Ramos (cell line): ENCODE measurements around the gene OLFM2.
"Not testable (repeated sequence)": the region's sequence is repeated elsewhere in the genome, so short reads cannot be mapped to it uniquely, and the experiment has no call there.

Experiments
- in situ Hi-C: fragments of 300-500 bp; cut with MboI; formaldehyde crosslinking; loops from one replicate; pipeline ENCODE4 v1.14.3; 2022; ENCODE audit warnings: low sequenced_read_pairs; ENCODE audit not compliant: unreplicated experiment

The OLFM2 gene

DNA sequence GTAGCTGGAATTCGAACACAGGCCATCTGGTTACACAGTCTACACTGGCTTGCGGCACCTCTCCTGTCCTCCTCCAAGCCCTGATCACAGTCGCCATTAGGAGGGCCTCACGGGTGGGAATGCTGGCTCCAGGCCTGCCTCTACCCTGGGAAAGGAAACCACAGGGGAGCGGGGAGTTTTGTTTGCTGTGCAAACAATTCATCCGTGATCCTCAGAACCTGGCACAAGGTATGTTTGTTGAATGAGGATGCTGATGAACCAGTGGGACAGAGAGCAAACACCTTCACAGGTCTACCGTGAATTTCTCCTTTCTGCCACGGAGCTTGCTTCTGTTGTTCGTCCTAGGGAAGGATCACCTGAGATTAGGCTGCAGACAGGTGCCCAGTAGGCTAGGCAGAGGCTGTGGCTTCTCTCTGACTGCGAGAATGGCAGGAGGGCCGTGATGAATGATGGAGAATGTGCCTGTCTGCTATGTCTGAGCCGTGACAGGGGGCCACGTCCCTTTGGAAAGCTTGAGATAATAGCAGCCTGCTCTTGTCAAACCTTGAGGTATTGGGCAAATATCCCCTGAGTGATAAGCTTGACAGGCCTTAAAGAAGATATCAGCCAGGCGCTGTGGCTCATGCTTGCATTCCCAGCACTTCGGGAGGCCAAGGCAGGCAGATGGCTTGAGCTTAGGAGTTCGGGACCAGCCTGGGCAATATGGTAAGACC lies 64.5 kb downstream of the OLFM2 start:
- in situ Hi-C loops, result no loop called here

DNA sequence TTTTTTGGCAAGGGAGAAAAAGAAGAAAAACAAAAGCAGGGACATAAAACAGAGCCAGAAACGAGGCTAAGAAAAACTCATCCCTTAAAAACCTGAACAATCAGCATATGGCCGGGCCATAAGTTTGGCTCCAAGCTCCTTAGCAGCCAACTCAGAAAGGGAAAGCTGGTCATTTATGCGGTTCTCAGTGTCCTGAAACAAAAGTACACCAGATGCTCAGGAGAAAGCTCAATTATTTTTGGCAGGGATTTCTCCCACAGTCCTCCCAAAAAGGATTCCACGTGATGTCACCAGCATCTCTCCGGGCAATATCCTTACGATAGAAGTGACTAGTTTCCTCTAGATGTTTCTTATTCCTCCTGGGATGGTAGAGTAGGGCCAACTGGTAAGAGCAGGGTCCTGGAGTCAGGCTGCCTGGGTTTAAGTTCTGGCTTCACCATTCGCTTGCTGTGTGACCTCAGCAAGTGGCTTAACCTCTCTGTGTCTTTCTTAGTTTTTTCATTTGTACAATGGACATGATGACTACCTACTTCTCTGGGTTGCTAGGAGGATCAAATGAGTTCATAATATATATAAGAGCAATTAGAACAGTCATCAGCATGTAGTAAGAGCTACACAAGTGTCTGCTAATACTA lies 67.2 kb downstream of the OLFM2 start:
- in situ Hi-C loops, result no loop called here

- in situ Hi-C loops, result no loop called here
Observed at GRCh38 chr19:9865732-9866501, 70.4 kb downstream of the OLFM2 start.

GRCh38 chr19:9863759-9864158 lies 72.6 kb downstream of the OLFM2 start:
- in situ Hi-C loops, result no loop called here

DNA sequence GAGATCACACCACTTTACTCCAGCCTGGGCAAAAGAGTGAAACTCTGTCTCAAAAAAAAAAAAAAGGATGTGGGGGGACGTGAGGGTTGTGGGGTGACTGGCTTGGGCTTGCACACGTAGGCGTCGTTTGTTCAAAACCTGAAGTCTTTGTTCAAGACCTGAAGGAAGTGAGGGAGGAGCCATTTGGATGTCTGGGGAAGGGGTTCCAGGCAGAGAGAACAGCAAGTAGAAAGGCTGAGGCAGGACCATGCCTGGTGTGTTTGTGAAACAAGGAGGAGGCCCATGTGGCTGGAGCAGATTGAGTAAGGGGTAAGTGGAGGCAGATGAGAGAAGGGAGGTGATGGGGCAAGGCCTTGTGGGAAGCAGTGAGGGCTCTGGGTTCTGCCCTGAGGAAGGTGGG lies 73.4 kb downstream of the OLFM2 start:
- in situ Hi-C loops, result no loop called here

GRCh38 chr19:9861503-9861902 lies 74.8 kb downstream of the OLFM2 start:
- in situ Hi-C loops, result no loop called here

DNA sequence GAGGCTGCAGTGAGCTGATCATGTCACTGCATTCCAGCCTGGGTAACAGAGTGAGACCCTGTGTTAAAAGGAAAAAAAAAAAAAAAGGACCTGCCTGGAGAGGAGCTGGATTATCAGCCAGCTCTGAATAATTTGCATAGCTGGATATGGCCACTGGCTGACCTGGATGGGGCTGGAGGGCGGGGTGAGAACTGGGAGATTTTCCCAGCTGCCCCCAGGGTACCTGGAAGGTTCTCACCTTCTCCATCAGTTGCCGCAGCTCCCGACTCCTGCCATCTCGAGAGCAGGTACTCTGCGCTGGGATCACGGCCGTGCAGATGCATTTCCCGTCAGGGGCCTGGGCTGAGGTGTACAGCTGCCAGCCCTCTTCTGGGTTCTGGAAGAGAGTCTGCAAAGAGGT lies 75.9 kb downstream of the OLFM2 start:
- in situ Hi-C loops, result no loop called here

DNA sequence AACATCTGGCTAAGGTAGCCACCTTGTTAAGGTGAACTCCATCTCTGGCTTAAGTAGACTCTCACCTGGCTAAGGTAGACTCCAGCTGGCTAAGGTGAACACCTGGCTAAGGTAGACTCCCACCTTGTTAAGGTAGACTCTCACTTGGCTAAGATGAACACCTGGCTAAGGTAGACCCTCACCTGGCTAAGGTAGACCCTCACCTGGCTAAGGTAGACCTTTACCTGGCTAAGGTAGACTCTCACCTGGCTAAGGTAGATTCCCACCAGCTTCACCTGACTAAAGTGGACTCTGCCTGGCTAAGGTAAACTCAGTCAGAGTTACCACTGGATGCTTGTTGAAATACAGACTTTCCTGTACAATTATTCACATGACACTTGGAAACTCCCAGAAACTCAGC lies 77.5 kb downstream of the OLFM2 start:
- in situ Hi-C loops, result no loop called here

- in situ Hi-C loops, result no loop called here
Observed at GRCh38 chr19:9857920-9858746, 78.2 kb downstream of the OLFM2 start.

- in situ Hi-C loops, result no loop called here
Observed at GRCh38 chr19:9857076-9857721, 79.1 kb downstream of the OLFM2 start.

GRCh38 chr19:9856609-9857008 lies 79.7 kb downstream of the OLFM2 start:
- in situ Hi-C loops, result no loop called here

DNA sequence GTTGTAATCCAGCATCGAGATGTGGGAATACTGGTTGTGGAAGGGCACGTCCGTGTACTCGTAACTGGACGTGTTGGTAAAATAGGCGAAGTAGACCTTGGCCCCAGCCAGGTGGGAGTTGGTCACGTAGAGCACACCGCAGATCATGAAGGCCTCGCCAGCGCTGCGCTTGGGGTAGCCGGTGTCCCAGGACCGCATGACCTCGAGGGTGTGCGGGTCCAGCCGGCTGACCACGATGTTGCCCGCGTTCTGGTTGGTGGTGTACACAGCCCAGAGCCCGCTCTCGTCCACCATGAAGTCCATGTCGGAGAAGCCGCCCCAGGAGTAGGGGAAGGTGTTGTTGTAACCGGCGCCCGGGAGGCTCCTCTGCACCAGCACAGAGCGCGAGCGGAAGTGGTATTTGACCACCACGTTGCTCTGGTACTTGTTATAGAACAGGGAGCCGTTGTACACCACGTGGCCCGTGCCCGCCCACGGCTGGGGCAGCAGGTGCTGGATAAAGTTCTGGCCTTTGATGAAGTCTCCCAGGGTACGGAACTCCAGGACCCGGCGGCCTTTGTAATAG lies 82.0 kb downstream of the OLFM2 start:
- in situ Hi-C loops, result no loop called here

- in situ Hi-C loops, result no loop called here
Observed at GRCh38 chr19:9850235-9850959, 85.9 kb downstream of the OLFM2 start.

- in situ Hi-C loops, result no loop called here
Observed at GRCh38 chr19:9849791-9850190, 86.5 kb downstream of the OLFM2 start.

DNA sequence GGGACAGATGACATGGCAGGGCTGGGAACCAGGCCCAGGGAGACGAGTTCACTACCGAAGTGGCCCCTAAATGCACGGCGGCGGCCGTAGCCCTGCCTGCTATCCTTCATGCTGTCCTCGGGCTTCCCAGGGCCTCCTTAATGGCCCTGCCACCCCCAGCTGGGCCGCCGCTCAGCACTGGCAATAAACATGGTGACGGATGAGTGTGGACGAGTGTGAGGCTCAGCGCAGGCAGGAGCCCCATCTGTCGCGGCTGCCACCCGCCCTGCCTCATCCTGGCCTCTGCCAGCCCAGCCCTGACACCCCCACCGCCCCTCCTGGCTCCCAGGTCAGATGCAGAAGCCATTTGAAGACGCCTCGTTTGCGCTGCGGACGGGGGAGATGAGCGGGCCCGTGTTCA lies 87.6 kb downstream of the OLFM2 start:
- in situ Hi-C loops, result no loop called here

DNA sequence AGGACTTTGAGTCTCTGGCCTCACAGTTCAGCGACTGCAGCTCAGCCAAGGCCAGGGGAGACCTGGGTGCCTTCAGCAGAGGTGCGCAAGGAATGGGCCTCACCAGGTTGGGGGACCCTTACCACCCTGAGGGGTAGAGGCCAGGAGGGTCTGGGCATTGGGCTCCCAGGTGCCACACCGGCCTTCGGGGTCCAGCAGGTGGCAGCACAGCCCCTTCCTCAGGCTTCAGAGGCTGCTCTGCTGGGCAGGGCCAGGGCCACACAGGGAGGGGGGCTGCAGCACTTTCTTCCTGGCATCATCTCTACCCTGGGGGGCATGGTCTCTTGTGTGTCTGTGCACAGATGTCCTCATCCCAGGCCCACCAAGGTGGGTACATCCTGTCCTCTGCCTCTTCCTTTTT lies 88.3 kb downstream of the OLFM2 start:
- in situ Hi-C loops, result no loop called here

GRCh38 chr19:9847087-9847671 lies 89.1 kb downstream of the OLFM2 start:
- in situ Hi-C loops, result no loop called here

DNA sequence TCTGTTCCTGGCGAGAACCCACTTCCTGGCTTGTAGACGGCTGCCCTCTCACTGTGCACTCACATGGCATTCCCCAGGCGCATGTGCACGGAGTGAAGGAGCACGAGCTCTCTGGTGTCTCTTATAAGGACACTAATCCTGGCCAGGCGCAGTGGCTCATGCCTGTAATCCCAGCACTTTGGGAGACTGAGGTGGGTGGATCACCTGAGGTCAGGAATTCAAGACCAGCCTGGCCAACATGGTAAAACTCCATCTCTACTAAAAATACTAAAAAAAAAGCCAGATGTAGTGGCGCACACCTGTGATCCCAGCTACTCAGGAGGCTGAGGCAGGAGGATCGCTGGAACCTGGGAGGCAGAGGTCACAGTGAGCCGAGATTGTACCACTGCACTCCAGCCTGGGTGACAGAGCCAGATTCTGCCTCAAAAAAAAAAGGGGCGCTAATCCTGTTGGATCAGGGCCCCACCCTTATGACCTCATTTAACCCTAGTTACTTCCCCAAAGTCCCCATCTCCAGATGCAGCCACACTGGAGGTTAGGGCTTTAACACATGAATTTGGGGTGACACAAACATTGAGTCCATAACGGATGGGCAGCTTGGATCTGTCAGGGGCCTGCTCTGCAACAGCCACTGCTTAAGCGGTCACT lies 92.6 kb downstream of the OLFM2 start:
- in situ Hi-C loops, result not testable (repeated sequence)
